ENCODE results near the gene CD8B2. TPM values are rescaled to one million over a fixed set of nuclear protein-coding genes. Genes with fewer than 3 reads are reported as not detected.
"Not testable (repeated sequence)": the region's sequence is repeated elsewhere in the genome, so short reads cannot be mapped to it uniquely, and the experiment has no call there.

The CD8B2 gene
- total RNA-seq, 1 donor from 2014 or later: not detected

DNA sequence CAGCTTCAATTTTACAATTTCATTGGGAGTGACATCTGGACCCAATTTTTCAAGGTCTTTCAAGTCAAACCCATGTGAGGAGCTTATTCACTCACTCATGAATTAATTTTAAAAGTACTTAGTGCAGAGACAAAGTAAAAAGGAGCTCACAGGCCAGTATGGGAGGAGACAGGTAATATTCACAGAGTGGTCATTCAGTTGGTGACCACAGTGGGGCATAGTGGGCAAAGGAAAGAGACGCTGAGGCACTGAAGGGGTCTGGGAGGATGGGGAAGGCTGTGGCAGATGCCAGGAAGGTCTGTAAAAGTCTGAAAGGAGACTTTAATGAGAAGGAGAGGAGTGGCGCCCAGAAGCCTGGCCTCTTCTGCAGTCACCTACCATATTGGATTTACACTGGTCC, 76.0 kb downstream of the CD8B2 start:
- no peaks in the 10 kb centered on the region for H3K27me3 ChIP-seq (ENCODE audit: control insufficient read depth, insufficient read depth, low read length)
- no peak overlapping the region for H3K4me3 ChIP-seq (ENCODE audit: low read depth, low read length)
- no peaks in the 10 kb centered on the region for H3K36me3 ChIP-seq (ENCODE audit: control insufficient read depth, insufficient read depth, low read length)
- TF ChIP-seq CTCF (IDR thresholded peaks at IDR 0.05; ENCODE audit: insufficient read depth, low read length, poor library complexity, severe bottlenecking): peak; percentile 18
- DNase-seq (ENCODE audit: low read depth): no peak

DNA sequence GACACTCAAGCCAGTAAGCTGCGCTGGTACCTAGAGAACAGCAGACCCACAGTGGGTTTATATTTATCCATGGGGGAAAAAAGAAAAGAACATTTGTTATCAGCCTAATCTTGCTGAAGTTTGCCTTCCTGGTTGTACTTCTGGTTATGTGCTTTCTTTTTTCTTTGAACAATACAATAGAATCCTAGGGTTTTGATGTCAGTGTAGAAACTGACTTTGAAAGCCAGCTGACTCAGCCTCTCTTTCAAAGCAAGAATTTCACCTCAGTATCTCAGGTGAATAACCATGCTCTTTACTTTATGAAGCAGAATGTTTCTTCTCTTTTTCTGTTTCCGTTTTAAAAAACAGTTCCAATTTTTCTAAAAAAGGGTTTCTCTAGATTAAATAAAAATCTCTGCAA, 78.4 kb downstream of the CD8B2 start:
- TF ChIP-seq CTCF (IDR thresholded peaks at IDR 0.05; ENCODE audit: insufficient read depth, low read length, poor library complexity, severe bottlenecking): no peak
- no peaks in the 10 kb centered on the region for H3K36me3 ChIP-seq (ENCODE audit: control insufficient read depth, insufficient read depth, low read length)
- no peak for DNase-seq (ENCODE audit: low read depth)
- H3K4me3 ChIP-seq (ENCODE audit: low read depth, low read length): no peak overlapping the region
- H3K27me3 ChIP-seq (ENCODE audit: control insufficient read depth, insufficient read depth, low read length): no peaks in the 10 kb centered on the region

GRCh38 chr2:106566050-106566449, 78.9 kb downstream of the CD8B2 start:
- H3K27me3 ChIP-seq (ENCODE audit: control insufficient read depth, insufficient read depth, low read length): no peaks in the 10 kb centered on the region
- DNase-seq (ENCODE audit: low read depth): peak; percentile 47
- no peaks in the 10 kb centered on the region for H3K36me3 ChIP-seq (ENCODE audit: control insufficient read depth, insufficient read depth, low read length)
- TF ChIP-seq CTCF (IDR thresholded peaks at IDR 0.05; ENCODE audit: insufficient read depth, low read length, poor library complexity, severe bottlenecking): no peak
- H3K4me3 ChIP-seq (ENCODE audit: low read depth, low read length): no peak overlapping the region

DNA sequence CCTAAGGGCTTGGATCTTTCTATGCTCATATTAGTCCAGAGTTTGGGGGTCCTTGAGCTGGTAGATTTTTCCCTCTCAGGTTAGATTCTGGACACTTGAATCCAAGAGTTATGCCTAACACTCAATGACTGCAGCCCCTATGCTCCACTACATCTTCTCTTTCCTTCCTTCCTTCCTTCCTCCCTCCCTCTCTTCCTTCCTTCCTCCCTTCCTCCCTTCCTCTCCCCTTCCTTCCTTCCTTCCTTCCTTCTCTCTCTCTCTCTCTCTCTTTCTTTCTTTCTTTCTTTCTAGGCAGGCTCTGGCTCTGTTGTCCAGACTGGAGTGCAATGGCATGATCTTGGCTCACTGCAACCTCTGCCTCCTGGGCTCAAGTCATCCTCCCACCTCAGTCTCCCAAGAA, 79.3 kb downstream of the CD8B2 start:
- not testable (repeated sequence) for H3K36me3 ChIP-seq (ENCODE audit: control insufficient read depth, insufficient read depth, low read length); H3K27me3 ChIP-seq (ENCODE audit: control insufficient read depth, insufficient read depth, low read length); DNase-seq (ENCODE audit: low read depth); H3K4me3 ChIP-seq (ENCODE audit: low read depth, low read length)

GRCh38 chr2:106570316-106570715, 83.2 kb downstream of the CD8B2 start:
- Histone ChIP-seq H3K27me3 (ENCODE audit: control insufficient read depth, insufficient read depth, low read length) (no peaks in the 10 kb centered on the region), H3K36me3 (ENCODE audit: control insufficient read depth, insufficient read depth, low read length) (no peaks in the 10 kb centered on the region), H3K4me3 (ENCODE audit: low read depth, low read length) (no peak overlapping the region)
- no peak for DNase-seq (ENCODE audit: low read depth)
- TF ChIP-seq CTCF (IDR thresholded peaks at IDR 0.05; ENCODE audit: insufficient read depth, low read length, poor library complexity, severe bottlenecking): no peak

Other genes with a start within 250 kb of the CD8B2 start
- gene RGPD3, start 19.0 kb upstream of the CD8B2 start, total RNA-seq: 0.14 and 0.46 TPM in 2 replicates